K562 (cell line): ENCODE results near the gene RCOR2. TPM values are rescaled to one million over a fixed set of nuclear protein-coding genes. Genes with fewer than 3 reads are reported as not detected.

ENCODE experiments used
- CBX3 ChIP-seq, 2 experiments: IDR thresholded peaks; 1 replicate in 1 of 2; 2 replicates in 1 of 2; pipeline ENCODE4 v1.6.1; 2012; ENCODE audit warnings: inconsistent platforms in 2 of 2, low read length in 2 of 2, borderline replicate concordance in 1 of 2, control low read depth in 1 of 2
- CEBPB ChIP-seq: fragments of 450-650 bp; IDR thresholded peaks from 2 replicates; pipeline ENCODE4 v1.6.1; 2016; ENCODE audit warnings: missing genetic modification characterization, missing compliant biosample characterization
- EP300 ChIP-seq: IDR thresholded peaks from 2 replicates; pipeline ENCODE4 v1.6.1; 2012; ENCODE audit warnings: low read length, improper control_type of control experiment
- GATAD2B ChIP-seq: fragments of 450-650 bp; IDR thresholded peaks from 2 replicates; pipeline ENCODE4 v1.6.1; 2017; ENCODE audit warnings: mild to moderate bottlenecking, borderline replicate concordance
- HSF4 ChIP-seq: fragments of 250-450 bp; sonication (Bioruptor Pico); IDR thresholded peaks from 2 replicates; pipeline ENCODE4 v2.1.2; 2022; ENCODE audit warnings: mild to moderate bottlenecking, moderate library complexity, borderline replicate concordance
- LEF1 ChIP-seq: fragments of 450-650 bp; IDR thresholded peaks from 2 replicates; pipeline ENCODE4 v1.6.1; 2016; ENCODE audit warnings: mild to moderate bottlenecking
- MXI1 ChIP-seq: IDR thresholded peaks from 2 replicates; pipeline ENCODE4 v1.6.1; 2011; ENCODE audit warnings: low read depth, mild to moderate bottlenecking, improper control_type of control experiment, low read length
- NCOA2 ChIP-seq, 2 experiments: fragments of 450-650 bp; IDR thresholded peaks; 2 replicates each; pipeline ENCODE4 v1.6.1; 2018; ENCODE audit warnings: mild to moderate bottlenecking in 2 of 2, moderate library complexity in 1 of 2; ENCODE audit not compliant: partially characterized antibody in 2 of 2
- TCFL5 ChIP-seq: fragments of 250-450 bp; sonication (Bioruptor Pico); conservative IDR thresholded peaks from 2 replicates; pipeline ENCODE4 v1.6.1; 2021; ENCODE audit warnings: mild to moderate bottlenecking, moderate library complexity, matching md5 sums
- ZKSCAN1 ChIP-seq: fragments of 150-350 bp; IDR thresholded peaks from 2 replicates; pipeline ENCODE4 v1.6.1; 2016; ENCODE audit warnings: low read depth, low read length
- ZNF507 ChIP-seq: conservative IDR thresholded peaks from 2 replicates; pipeline ENCODE4 v1.6.1; 2017; ENCODE audit warnings: missing genetic modification characterization, missing compliant biosample characterization
- ZNF76 ChIP-seq: fragments of 250-450 bp; sonication (Bioruptor Pico); IDR thresholded peaks from 2 replicates; pipeline ENCODE4 v1.4.0; 2020; ENCODE audit warnings: mild to moderate bottlenecking, moderate library complexity, borderline replicate concordance
- polyA plus RNA-seq, 8 experiments: library from polyadenylated mRNA; depleted of rRNA in 4 of 8; stranded (reverse) in 5 of 8; unstranded in 3 of 8; fragments of >200 nt; fragmentation: Nextera tagmentation in 2 of 8; fragmentation: Illumina TruSeq in 1 of 8; extraction: Ambion mirVana in 2 of 8; extraction: Trizol in 1 of 8; gene quantifications; 2 replicates each; pipeline versions ENCODE4 v1.2.1 to v1.2.3, GENCODE V29; 2011 to 2014; ENCODE audit warnings: inconsistent platforms in 1 of 8, missing spikeins in 1 of 8
- total RNA-seq, 7 experiments: library from RNA; depleted of rRNA in 6 of 7; stranded (reverse); fragments of >200 nt in 6 of 7; fragmentation: Illumina TruSeq in 2 of 7; extraction: Trizol in 2 of 7; gene quantifications; 2 replicates each; pipeline versions ENCODE4 v1.2.1 to v1.2.3, GENCODE V29; 2011 to 2021; ENCODE audit warnings: low replicate concordance in 1 of 7
- TF ChIP-seq, protein P1 (sequence below): fragments of 250-450 bp; sonication (Bioruptor Pico); IDR thresholded peaks from 2 replicates; pipeline ENCODE4 v1.8.0; 2022; ENCODE audit warnings: inconsistent platforms, mild to moderate bottlenecking, moderate library complexity, borderline replicate concordance
- TF ChIP-seq, protein P2 (sequence below): IDR thresholded peaks from 2 replicates; pipeline ENCODE4 v1.6.1; 2014; ENCODE audit warnings: antibody characterized with exemption
- TF ChIP-seq, protein P3 (sequence below): fragments of 250-450 bp; sonication (Bioruptor Pico); IDR thresholded peaks from 2 replicates; pipeline ENCODE4 v1.8.0; 2021; ENCODE audit warnings: moderate library complexity, mild to moderate bottlenecking, inconsistent platforms
- TF ChIP-seq, protein P4 (sequence below): fragments of 250-450 bp; sonication (Bioruptor Pico); IDR thresholded peaks from 2 replicates; pipeline ENCODE4 v1.4.0; 2020
- TF ChIP-seq, protein P5 (sequence below), 2 experiments: IDR thresholded peaks; 2 replicates each; pipeline ENCODE4 v1.6.1; 2012; ENCODE audit warnings: improper control_type of control experiment in 2 of 2, low read depth in 2 of 2, low read length in 2 of 2, borderline replicate concordance in 1 of 2
- TF ChIP-seq, protein P6 (sequence below): fragments of 450-650 bp; formaldehyde crosslinking; IDR thresholded peaks from 2 replicates; pipeline ENCODE4 v1.4.0; 2020; ENCODE audit warnings: mild to moderate bottlenecking

The RCOR2 gene
- total and polyA plus RNA-seq, 9 of the 15 experiments (the other 6 are each of a cell fraction or from before 2014, with no cell fraction given): 0.04 to 6.5 (median 2.5) TPM; not detected in 1

DNA sequence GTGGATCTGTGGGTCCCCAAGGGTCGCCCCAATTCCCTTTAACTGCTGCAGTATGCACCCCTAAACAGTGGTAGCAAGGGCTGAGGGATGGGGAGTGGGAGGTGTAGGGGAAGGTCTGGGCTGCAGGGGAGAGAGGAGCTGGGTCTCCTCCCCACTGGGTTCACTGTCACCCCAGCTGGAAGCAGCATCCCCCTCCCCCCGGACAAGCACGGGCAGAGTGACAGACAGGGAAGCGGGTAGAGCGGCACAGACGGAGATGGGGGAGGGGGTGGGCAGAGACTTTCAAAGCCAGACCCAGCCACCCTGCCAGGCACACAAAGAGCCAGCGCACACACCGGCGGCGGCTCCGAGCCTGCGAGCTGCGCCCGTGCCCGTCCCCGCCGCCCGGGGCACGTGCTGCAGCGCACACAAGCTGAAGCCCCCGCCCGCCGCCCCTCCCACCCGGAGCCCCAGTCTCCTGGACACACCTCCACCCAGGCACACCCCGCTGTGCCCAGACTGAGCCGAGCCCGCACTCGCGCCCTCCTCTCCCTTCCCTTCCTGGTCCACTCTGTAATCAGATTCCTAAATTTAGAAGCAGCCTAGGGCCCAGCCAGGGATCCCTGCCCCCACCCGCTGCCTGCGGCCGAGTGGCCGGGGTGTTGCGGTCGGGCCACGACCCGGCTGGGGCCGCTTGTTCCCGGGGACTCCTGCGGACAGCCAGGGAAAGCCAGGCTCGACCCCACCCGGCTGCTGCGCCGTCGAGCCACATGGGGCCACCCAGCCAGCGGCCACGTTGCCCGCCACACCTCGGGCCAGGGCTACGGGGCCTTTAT is 935 bp upstream of the RCOR2 start (continued):
- 0 out of 2 replicates have a peak, but pooled peaks have one; percentile 15 for TF ChIP-seq ZKSCAN1
- TF ChIP-seq, protein P1, sequence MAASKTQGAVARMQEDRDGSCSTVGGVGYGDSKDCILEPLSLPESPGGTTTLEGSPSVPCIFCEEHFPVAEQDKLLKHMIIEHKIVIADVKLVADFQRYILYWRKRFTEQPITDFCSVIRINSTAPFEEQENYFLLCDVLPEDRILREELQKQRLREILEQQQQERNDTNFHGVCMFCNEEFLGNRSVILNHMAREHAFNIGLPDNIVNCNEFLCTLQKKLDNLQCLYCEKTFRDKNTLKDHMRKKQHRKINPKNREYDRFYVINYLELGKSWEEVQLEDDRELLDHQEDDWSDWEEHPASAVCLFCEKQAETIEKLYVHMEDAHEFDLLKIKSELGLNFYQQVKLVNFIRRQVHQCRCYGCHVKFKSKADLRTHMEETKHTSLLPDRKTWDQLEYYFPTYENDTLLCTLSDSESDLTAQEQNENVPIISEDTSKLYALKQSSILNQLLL (CRISPR knock-in tag): no peak
- TF ChIP-seq, protein P2, sequence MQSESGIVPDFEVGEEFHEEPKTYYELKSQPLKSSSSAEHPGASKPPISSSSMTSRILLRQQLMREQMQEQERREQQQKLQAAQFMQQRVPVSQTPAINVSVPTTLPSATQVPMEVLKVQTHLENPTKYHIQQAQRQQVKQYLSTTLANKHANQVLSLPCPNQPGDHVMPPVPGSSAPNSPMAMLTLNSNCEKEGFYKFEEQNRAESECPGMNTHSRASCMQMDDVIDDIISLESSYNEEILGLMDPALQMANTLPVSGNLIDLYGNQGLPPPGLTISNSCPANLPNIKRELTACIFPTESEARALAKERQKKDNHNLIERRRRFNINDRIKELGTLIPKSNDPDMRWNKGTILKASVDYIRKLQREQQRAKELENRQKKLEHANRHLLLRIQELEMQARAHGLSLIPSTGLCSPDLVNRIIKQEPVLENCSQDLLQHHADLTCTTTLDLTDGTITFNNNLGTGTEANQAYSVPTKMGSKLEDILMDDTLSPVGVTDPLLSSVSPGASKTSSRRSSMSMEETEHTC: no peak
- TF ChIP-seq MXI1: no peak
- 0 out of 2 replicates have a peak, but pooled peaks have one; percentile 25 for TF ChIP-seq EP300
- TF ChIP-seq ZNF76 (CRISPR knock-in tag): no peak
- TF ChIP-seq, protein P3, sequence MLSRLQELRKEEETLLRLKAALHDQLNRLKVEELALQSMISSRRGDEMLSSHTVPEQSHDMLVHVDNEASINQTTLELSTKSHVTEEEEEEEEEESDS (CRISPR knock-in tag): no peak
- TF ChIP-seq, protein P4, sequence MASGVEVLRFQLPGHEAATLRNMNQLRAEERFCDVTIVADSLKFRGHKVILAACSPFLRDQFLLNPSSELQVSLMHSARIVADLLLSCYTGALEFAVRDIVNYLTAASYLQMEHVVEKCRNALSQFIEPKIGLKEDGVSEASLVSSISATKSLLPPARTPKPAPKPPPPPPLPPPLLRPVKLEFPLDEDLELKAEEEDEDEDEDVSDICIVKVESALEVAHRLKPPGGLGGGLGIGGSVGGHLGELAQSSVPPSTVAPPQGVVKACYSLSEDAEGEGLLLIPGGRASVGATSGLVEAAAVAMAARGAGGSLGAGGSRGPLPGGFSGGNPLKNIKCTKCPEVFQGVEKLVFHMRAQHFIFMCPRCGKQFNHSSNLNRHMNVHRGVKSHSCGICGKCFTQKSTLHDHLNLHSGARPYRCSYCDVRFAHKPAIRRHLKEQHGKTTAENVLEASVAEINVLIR (CRISPR knock-in tag): no peak
- no peak for TF ChIP-seq CEBPB (tag)
- TF ChIP-seq, protein P5, sequence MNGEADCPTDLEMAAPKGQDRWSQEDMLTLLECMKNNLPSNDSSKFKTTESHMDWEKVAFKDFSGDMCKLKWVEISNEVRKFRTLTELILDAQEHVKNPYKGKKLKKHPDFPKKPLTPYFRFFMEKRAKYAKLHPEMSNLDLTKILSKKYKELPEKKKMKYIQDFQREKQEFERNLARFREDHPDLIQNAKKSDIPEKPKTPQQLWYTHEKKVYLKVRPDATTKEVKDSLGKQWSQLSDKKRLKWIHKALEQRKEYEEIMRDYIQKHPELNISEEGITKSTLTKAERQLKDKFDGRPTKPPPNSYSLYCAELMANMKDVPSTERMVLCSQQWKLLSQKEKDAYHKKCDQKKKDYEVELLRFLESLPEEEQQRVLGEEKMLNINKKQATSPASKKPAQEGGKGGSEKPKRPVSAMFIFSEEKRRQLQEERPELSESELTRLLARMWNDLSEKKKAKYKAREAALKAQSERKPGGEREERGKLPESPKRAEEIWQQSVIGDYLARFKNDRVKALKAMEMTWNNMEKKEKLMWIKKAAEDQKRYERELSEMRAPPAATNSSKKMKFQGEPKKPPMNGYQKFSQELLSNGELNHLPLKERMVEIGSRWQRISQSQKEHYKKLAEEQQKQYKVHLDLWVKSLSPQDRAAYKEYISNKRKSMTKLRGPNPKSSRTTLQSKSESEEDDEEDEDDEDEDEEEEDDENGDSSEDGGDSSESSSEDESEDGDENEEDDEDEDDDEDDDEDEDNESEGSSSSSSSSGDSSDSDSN (IDR thresholded peaks at IDR 0.05; ENCODE audit: borderline replicate concordance in 1 of 2, low read depth in 2 of 2, low read length in 2 of 2): peak; percentile 56 to 93; a peak in 2 of 4 replicates
- TF ChIP-seq LEF1: peak; percentile 68
- no peak for TF ChIP-seq HSF4
- no peak for TF ChIP-seq GATAD2B
- TF ChIP-seq, protein P6, sequence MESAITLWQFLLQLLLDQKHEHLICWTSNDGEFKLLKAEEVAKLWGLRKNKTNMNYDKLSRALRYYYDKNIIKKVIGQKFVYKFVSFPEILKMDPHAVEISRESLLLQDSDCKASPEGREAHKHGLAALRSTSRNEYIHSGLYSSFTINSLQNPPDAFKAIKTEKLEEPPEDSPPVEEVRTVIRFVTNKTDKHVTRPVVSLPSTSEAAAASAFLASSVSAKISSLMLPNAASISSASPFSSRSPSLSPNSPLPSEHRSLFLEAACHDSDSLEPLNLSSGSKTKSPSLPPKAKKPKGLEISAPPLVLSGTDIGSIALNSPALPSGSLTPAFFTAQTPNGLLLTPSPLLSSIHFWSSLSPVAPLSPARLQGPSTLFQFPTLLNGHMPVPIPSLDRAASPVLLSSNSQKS (CRISPR knock-in tag): no peak
- no peak for TF ChIP-seq CBX3 (IDR thresholded peaks at IDR 0.05; ENCODE audit: borderline replicate concordance in 1 of 2, low read length in 2 of 2)
- TF ChIP-seq NCOA2 (IDR thresholded peaks at IDR 0.05; ENCODE audit: partially characterized antibody in 2 of 2): no peak
- no peak for TF ChIP-seq TCFL5 (CRISPR knock-in tag)
- TF ChIP-seq ZNF507 (tag): no peak
